H1 (cell line): ENCODE measurements around the gene UBAC1. TPM values are rescaled to one million over a fixed set of nuclear protein-coding genes. Genes with fewer than 3 reads are reported as not detected.

Source experiments
- CHD1 ChIP-seq: IDR thresholded peaks from 2 replicates; pipeline ENCODE4 v1.6.1; 2012; ENCODE audit warnings: low read depth, low read length, improper control_type of control experiment
- polyA plus RNA-seq, 7 experiments: library from polyadenylated mRNA; depleted of rRNA in 3 of 7; stranded (reverse) in 5 of 7; unstranded in 2 of 7; fragments of >200 nt in 5 of 7; fragments of 200-250 nt in 2 of 7; gene quantifications; 1 replicate in 5 of 7; 2 replicates in 1 of 7; 4 replicates in 1 of 7; pipeline versions ENCODE4 v1.2.1 to v1.2.3, GENCODE V29; 2011 to 2013; ENCODE audit warnings: missing spikeins in 2 of 7, mixed read lengths in 2 of 7
- total RNA-seq: library from RNA; stranded (reverse); fragmentation: NEBNext Ultra II Directional; extraction: Animal tissue kit (Norgen Biotek cat#: 25700); gene quantifications from 2 replicates; pipeline ENCODE4 v1.2.1, GENCODE V29; 2021

The UBAC1 gene
- total and polyA plus RNA-seq, 2 of the 8 experiments (the other 6 are each of a cell fraction or from before 2014, with no cell fraction given) = 59.3 to 85.2 TPM

DNA sequence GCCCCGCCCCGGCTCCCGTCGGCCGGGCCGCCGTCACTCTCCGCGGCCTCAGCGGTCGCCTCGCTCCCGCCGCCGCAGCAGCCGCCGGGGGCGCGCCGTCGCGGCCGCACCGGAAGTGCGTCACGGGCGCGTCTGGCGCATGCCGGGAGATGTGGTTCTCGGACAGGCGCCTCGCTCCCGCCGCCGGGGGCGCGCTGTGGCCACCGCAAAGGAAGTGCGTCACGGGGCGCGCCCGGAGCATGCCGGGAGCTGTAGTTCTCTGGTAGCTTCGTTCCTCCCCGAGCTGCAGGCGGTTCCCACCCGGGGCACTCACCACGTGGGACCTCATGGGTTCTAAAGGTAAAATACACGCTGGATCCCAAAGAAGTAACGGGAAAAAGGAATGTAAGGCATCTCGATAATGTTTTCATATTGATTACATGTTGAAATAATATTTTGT, at the start of gene UBAC1 (continued):
- TF ChIP-seq CHD1 = no peak
